Fibroblast of mammary gland (primary cell): ENCODE results near the gene TLR7.

ENCODE experiments used
- DNase-seq: peaks from one replicate; pipeline ENCODE4 v3.0.0-alpha.2; 2010; ENCODE audit warnings: low read depth
- H3K4me3 ChIP-seq: 2 replicates; pipeline ENCODE4 v1.5.1; 2011; ENCODE audit warnings: low read depth, mild to moderate bottlenecking, low read length, moderate library complexity; ENCODE audit not compliant: control insufficient read depth
- TF ChIP-seq, protein P1 (sequence below): conservative IDR thresholded peaks from 2 replicates; pipeline ENCODE4 v1.5.1; 2011; ENCODE audit warnings: low read depth, low read length, inconsistent platforms; ENCODE audit not compliant: control insufficient read depth, insufficient read depth

The TLR7 gene

DNA sequence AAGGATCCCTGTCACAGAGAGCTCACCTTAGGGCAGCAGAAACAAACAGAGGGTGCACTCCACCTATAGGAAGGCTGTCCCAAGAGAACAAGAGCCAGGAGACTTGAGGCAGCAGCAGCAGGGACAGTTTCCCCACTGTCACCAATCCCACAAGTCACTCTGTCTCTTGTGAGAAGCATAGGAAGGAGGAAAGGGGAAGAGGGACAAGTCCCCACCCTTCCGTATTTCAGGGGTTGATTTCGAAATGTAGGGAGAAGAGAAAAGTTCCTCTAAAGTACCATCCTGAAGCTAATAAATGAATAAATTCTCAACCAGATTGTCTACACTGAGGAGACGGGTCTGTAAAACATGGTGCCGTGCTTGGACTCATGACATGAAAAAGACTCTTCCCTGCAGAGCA, 30.1 kb downstream of the TLR7 start:
- TF ChIP-seq, protein P1, sequence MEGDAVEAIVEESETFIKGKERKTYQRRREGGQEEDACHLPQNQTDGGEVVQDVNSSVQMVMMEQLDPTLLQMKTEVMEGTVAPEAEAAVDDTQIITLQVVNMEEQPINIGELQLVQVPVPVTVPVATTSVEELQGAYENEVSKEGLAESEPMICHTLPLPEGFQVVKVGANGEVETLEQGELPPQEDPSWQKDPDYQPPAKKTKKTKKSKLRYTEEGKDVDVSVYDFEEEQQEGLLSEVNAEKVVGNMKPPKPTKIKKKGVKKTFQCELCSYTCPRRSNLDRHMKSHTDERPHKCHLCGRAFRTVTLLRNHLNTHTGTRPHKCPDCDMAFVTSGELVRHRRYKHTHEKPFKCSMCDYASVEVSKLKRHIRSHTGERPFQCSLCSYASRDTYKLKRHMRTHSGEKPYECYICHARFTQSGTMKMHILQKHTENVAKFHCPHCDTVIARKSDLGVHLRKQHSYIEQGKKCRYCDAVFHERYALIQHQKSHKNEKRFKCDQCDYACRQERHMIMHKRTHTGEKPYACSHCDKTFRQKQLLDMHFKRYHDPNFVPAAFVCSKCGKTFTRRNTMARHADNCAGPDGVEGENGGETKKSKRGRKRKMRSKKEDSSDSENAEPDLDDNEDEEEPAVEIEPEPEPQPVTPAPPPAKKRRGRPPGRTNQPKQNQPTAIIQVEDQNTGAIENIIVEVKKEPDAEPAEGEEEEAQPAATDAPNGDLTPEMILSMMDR = no peak
- DNase-seq = no peak
- H3K4me3 ChIP-seq = no peak overlapping the region

DNA sequence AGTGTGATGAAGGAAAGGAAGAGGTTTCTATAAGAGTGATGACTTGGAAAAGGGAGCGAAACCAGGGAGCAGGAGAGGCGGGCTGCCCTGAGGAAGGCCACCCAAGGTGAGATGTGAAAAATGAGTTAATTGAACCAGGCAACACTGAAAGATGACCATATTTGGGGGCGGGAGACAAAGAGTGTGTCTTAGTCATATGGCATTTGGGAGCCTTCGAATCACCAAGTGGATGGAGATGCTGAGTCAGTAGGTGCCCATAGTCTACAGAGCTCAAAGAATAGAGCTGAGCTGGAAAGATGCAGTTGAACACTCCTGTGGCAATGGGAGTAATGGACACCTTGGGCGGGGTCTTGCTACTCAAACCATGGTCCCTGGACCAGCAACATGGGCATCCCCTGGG, 31.2 kb downstream of the TLR7 start:
- TF ChIP-seq, protein P1 = no peak
- DNase-seq = no peak
- H3K4me3 ChIP-seq = no peak overlapping the region

DNA sequence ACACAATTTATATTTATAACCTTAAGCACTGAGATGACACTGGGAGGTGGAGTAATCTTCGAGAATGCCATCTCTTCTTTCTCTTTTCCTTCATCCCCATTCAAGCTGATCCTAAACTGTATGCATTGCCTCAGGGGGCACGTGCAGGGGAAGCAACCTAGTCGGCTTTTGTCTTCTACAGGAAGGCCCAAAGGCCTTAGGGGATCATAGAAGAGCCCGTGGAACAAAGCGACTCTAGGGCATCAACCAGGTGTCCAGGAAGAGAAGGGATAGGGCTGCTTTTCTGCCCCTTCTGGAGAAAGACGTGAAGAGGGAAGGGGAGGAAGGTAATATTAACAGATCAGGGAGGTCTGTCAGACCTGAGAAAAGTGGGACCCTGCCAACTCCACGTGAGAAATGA, 32.6 kb downstream of the TLR7 start:
- DNase-seq = no peak
- TF ChIP-seq, protein P1 = no peak
- H3K4me3 ChIP-seq = no peak overlapping the region

DNA sequence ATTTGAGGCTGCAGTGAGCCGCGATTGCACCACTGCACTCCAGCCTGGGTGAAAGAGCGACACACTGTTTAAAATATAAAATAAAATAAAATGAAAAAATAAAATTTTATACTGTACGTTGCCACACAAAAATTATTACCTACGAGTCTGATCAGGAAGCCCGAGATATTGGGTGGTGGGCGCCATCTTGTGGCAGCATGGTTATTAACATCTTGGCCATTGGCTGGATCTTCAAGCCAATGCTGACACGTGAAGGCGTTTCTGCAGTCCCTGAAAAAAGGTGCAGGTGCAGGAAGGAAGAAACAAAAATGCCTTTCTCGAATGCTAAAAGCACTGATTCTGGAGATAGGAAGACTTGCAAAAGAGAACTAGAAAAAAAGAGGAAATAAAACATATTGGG, 34.6 kb downstream of the TLR7 start:
- H3K4me3 ChIP-seq = no peak overlapping the region
- TF ChIP-seq, protein P1 = peak; percentile 63
- DNase-seq = peak; percentile 47

DNA sequence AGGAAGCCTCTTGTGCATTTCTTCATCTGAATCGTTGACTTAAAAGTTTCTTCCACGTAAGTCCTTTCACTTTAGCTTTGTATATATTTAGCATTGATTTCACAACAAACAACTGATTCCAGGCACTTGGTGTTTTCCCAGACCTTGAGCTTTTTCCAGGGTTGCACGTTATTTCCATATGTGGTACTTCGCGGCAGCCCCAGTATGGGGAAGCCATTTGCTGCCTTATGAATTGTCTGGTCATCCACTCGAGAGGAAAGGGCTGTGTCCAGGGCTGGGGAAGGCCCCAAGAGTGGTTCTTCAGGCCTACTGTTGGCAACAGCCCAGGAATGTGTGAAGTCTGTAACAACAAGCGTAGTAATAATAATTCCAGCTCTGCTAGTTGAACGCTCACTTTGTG, 36.8 kb downstream of the TLR7 start:
- DNase-seq = peak; percentile 52
- TF ChIP-seq, protein P1 = no peak

DNA sequence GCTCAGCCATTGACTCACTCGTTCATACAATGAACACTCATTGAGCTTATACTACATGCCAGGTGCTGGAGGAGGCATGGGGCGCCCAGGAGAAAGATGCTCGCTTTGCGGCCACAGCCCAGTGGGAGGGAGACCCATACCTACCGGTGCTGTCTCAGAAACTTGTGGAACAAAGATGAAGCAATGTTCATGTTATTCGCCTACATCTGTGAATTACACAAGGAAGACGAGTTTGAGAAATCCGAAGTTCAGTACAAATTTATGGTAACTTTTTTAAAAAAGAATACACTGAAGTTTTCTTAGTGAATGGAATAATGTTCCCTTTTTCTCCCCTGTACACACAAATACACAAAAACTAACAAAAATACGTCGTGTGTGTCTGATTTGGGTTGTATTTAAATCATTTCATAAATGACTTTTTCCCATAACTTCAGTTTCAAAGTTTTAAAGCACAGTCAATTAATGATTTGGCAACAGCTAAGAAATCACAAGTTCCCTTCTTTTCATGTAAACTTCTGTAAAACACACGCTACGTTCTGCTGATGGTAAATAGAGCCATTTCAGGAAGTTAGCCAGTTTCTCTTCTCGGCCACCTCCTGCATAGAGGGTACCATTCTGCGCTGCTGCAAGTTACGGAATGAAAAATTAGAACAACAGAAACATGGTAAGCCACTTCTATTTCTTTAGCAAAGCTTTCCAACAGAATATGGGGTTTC, 39.3 kb downstream of the TLR7 start, which contains the start of gene TLR8:
TLR8 (plus strand) TSS at position 575 of the 716 bp plus-strand sequence; CDS start at position 662, 87 bp downstream.
- TF ChIP-seq, protein P1 = no peak
- no peak within 1 kb of the TSS for H3K4me3 ChIP-seq
- DNase-seq = no peak

More for the DNA sequence above, 36.8 kb downstream of the TLR7 start:
- H3K4me3 ChIP-seq = no peak overlapping the region
